Right cardiac atrium (tissue), 5 donors: ENCODE measurements around the gene P2RX4. TPM values are rescaled to one million over a fixed set of nuclear protein-coding genes. Genes with fewer than 3 reads are reported as not detected.
"Not testable (repeated sequence)": the region's sequence is repeated elsewhere in the genome, so short reads cannot be mapped to it uniquely, and the experiment has no call there.

Source experiments
- ATAC-seq, 2 donors: fragments of 200-7000 bp; cut with Tn5 transposase; one replicate each; pipeline versions ENCODE4 v1.8.0 to v1.9.1; 2020; ENCODE audit warnings: moderate library complexity in 2 of 2, mild to moderate bottlenecking in 1 of 2
- DNase-seq, 3 donors: peaks; one replicate each; pipeline ENCODE4 v3.0.0-alpha.2; 2020
- H3K27ac ChIP-seq: one replicate; pipeline ENCODE4 v1.5.1; 2013; ENCODE audit warnings: mild to moderate bottlenecking, low read length, control low read depth, moderate library complexity
- H3K27me3 ChIP-seq: one replicate; pipeline ENCODE4 v1.6.1; 2013; ENCODE audit not compliant: control insufficient read depth, insufficient read depth
- H3K4me1 ChIP-seq: one replicate; pipeline ENCODE4 v1.6.1; 2013; ENCODE audit warnings: low read length; ENCODE audit not compliant: control insufficient read depth, insufficient read depth
- H3K4me3 ChIP-seq: one replicate; pipeline ENCODE4 v1.5.1; 2013; ENCODE audit warnings: low read length, control low read depth
- H3K9me3 ChIP-seq: one replicate; pipeline ENCODE4 v1.6.1; 2013; ENCODE audit warnings: low read length; ENCODE audit not compliant: control insufficient read depth
- WGBS: extraction: QIAGEN DNeasy Blood & Tissue Kit; methylation state at CpG from one replicate; pipeline ENCODE4 v1.1.7; 2013; 5-methylcytosine and 5-hydroxymethylcytosine counted together
- intact Hi-C, 4 donors: fragments of 100-400 bp; cut with DNase I; formaldehyde crosslinking; loops; one replicate each; pipeline versions ENCODE4 v1.11.0 to v1.14.0; 2022 to 2023
- long read RNA-seq, 4 donors: library from polyadenylated mRNA; unstranded; transcript quantifications; one replicate each; pipeline ENCODE4 v2.0.0, GENCODE V29; 2020 to 2021
- polyA plus RNA-seq: library from polyadenylated mRNA; stranded (reverse); fragments of 200-250 nt; gene quantifications from one replicate; pipeline ENCODE4 v1.2.3, GENCODE V29; 2013
- total RNA-seq, 4 donors: library from RNA; stranded (reverse); fragmentation: NEBNext Ultra II Directional; extraction: Animal tissue kit (Norgen Biotek cat#: 25700); gene quantifications; one replicate each; pipeline ENCODE4 v1.2.1, GENCODE V29; 2021
- donor health status: healthy with polysubstance abuse.
- donor health status: DM: no; HTN: yes; CAD: no.
- donor health status: DM: no; HTN: no; CAD: no.
- donor health status: DM: no; HTN: yes; CAD: no; lungs with severe emphysema.
- donor health status: DM: yes; HTN: yes; CAD: no.

The P2RX4 gene
- total RNA-seq = 10 to 100 TPM in 1 of 4 donors, 1 to 10 TPM in 3; 6.1 to 10.6 (median 9.0) TPM
- 6.9 TPM for polyA plus RNA-seq
- long read RNA-seq, donor 1, transcript P2RX4-202 (12 exons, 2,032 nt) = major isoform, 20 of 29 reads
- long read RNA-seq, donor 1, partial matches to known transcripts = 0 of 29 reads
- long read RNA-seq, donor 1, other reads (novel, unspliced or antisense) = 7 of 29 reads
- long read RNA-seq, donor 2, partial matches to known transcripts = 0 of 5 reads
- long read RNA-seq, donor 2, other reads (novel, unspliced or antisense) = 1 of 5 reads
- long read RNA-seq, donor 3, transcript P2RX4-202 (12 exons, 2,032 nt) = major isoform, 20 of 38 reads
- long read RNA-seq, donor 3, partial matches to known transcripts = 3 of 38 reads
- long read RNA-seq, donor 3, other reads (novel, unspliced or antisense) = 12 of 38 reads
- long read RNA-seq, donor 4, transcript P2RX4-202 (12 exons, 2,032 nt) = major isoform, 7 of 11 reads
- long read RNA-seq, donor 4, partial matches to known transcripts = 0 of 11 reads
- long read RNA-seq, donor 4, other reads (novel, unspliced or antisense) = 4 of 11 reads

GRCh38 chr12:121209624-121210572 is at the start of gene P2RX4:
TSS of gene P2RX4 (plus strand) at chr12:121210129. CDS start at chr12:121210165, 36 bp downstream.
- intact Hi-C loops = no loop called here
- Histone ChIP-seq H3K27ac (peak within 1 kb of the TSS; percentile 5), H3K4me3 (peak within 1 kb of the TSS; percentile 38), H3K9me3 (no peaks in the 10 kb centered on the region), H3K27me3 (no peaks in the 10 kb centered on the region), H3K4me1 (no peaks in the 10 kb centered on the region)
- 8% methylated on average over 97 of the region's 97 CpGs for WGBS
- DNase-seq = peak; percentile 86 to 96 (median 94)
- peak; percentile 92 to 94 for ATAC-seq

GRCh38 chr12:121162384-121162783 is 47.5 kb upstream of the P2RX4 start:
- intact Hi-C loops = no loop called here
- Histone ChIP-seq H3K4me3 (no peak overlapping the region), H3K4me1 (no peaks in the 10 kb centered on the region), H3K9me3 (no peaks in the 10 kb centered on the region), H3K27me3 (no peaks in the 10 kb centered on the region), H3K27ac (no peak overlapping the region)
- WGBS = 86% methylated on average over 10 of the region's 10 CpGs
- DNase-seq (no peak), ATAC-seq (no peak)

- DNase-seq (no peak), ATAC-seq (no peak)
- H3K27me3 ChIP-seq = no peaks in the 10 kb centered on the region
- H3K9me3 ChIP-seq = no peaks in the 10 kb centered on the region
- no peak overlapping the region for H3K4me3 ChIP-seq
- intact Hi-C loops = no loop called here
- no peaks in the 10 kb centered on the region for H3K4me1 ChIP-seq
- no peak overlapping the region for H3K27ac ChIP-seq
- WGBS = 90% methylated on average over 2 of the region's 2 CpGs
Measured at GRCh38 chr12:121162985-121163384, 46.9 kb upstream of the P2RX4 start.

- H3K4me1 ChIP-seq, DNase-seq, ATAC-seq, H3K27ac ChIP-seq, H3K27me3 ChIP-seq, intact Hi-C loops, H3K9me3 ChIP-seq, H3K4me3 ChIP-seq: not testable (repeated sequence)
- 90% methylated on average over 6 of the region's 6 CpGs for WGBS
Measured at GRCh38 chr12:121164839-121165238, 45.1 kb upstream of the P2RX4 start.

- Histone ChIP-seq H3K4me3 (no peak overlapping the region), H3K27me3 (no peaks in the 10 kb centered on the region), H3K9me3 (no peaks in the 10 kb centered on the region), H3K27ac (no peak overlapping the region), H3K4me1 (no peaks in the 10 kb centered on the region)
- ATAC-seq = no peak
- WGBS = 81% methylated on average over 9 of the region's 9 CpGs
- DNase-seq = no peak
- intact Hi-C loops = no loop called here
Measured at GRCh38 chr12:121165316-121165715, 44.6 kb upstream of the P2RX4 start.

GRCh38 chr12:121166356-121166755 is 43.6 kb upstream of the P2RX4 start:
- DNase-seq (no peak), ATAC-seq (no peak)
- H3K9me3 ChIP-seq = no peaks in the 10 kb centered on the region
- H3K27ac ChIP-seq = no peak overlapping the region
- no peaks in the 10 kb centered on the region for H3K27me3 ChIP-seq
- no peak overlapping the region for H3K4me3 ChIP-seq
- 44% methylated on average over 1 of the region's 1 CpG for WGBS
- H3K4me1 ChIP-seq = no peaks in the 10 kb centered on the region
- intact Hi-C loops = no loop called here

- H3K27me3 ChIP-seq = no peaks in the 10 kb centered on the region
- 82% methylated on average over 14 of the region's 14 CpGs for WGBS
- intact Hi-C loops = no loop called here
- H3K9me3 ChIP-seq = no peaks in the 10 kb centered on the region
- DNase-seq (no peak), ATAC-seq (no peak)
- H3K27ac ChIP-seq = no peak overlapping the region
- H3K4me3 ChIP-seq = no peak overlapping the region
- H3K4me1 ChIP-seq = no peaks in the 10 kb centered on the region
Measured at GRCh38 chr12:121167232-121167820, 42.6 kb upstream of the P2RX4 start.

GRCh38 chr12:121167951-121168350 is 42.0 kb upstream of the P2RX4 start:
- Histone ChIP-seq H3K27ac (no peak overlapping the region), H3K4me3 (no peak overlapping the region), H3K27me3 (no peaks in the 10 kb centered on the region), H3K4me1 (no peaks in the 10 kb centered on the region), H3K9me3 (no peaks in the 10 kb centered on the region)
- intact Hi-C loops = no loop called here
- WGBS = 73% methylated on average over 3 of the region's 3 CpGs
- no peak for ATAC-seq
- no peak for DNase-seq

GRCh38 chr12:121170151-121170550 is 39.8 kb upstream of the P2RX4 start:
- DNase-seq = no peak
- WGBS = 78% methylated on average over 5 of the region's 5 CpGs
- H3K4me1 ChIP-seq = no peaks in the 10 kb centered on the region
- no peak overlapping the region for H3K4me3 ChIP-seq
- intact Hi-C loops = no loop called here
- H3K9me3 ChIP-seq = no peaks in the 10 kb centered on the region
- no peak overlapping the region for H3K27ac ChIP-seq
- H3K27me3 ChIP-seq = no peaks in the 10 kb centered on the region
- no peak for ATAC-seq

- WGBS = 78% methylated on average over 14 of the region's 14 CpGs
- intact Hi-C loops = no loop called here
- H3K27me3 ChIP-seq = no peaks in the 10 kb centered on the region
- ATAC-seq (no peak), DNase-seq (no peak)
- no peaks in the 10 kb centered on the region for H3K4me1 ChIP-seq
- no peaks in the 10 kb centered on the region for H3K9me3 ChIP-seq
- no peak overlapping the region for H3K4me3 ChIP-seq
- H3K27ac ChIP-seq = no peak overlapping the region
Measured at GRCh38 chr12:121170611-121171260, 39.2 kb upstream of the P2RX4 start.
